HepG2 (cell line): ENCODE results near the gene CDC14C. TPM values are rescaled to one million over a fixed set of nuclear protein-coding genes. Genes with fewer than 3 reads are reported as not detected.

ENCODE experiments used
- ATAC-seq: fragments of 200-7000 bp; cut with Tn5 transposase; 3 replicates; pipeline ENCODE4 v1.9.1; 2020; ENCODE audit warnings: mild to moderate bottlenecking, moderate library complexity
- BruUV-seq: library from RNA; stranded (reverse); fragments of 400-500 nt; replicated peaks from 2 replicates; lab custom pipeline; 2021; lab: Mats Ljungman, UMichigan
- CTCF ChIA-PET: fragments of 300-600 bp; formaldehyde crosslinking; extraction: SDS; loops from one replicate; lab custom pipeline; 2021; ENCODE audit warnings: low total read pairs, inconsistent platforms, low intra/inter-chr PET ratio; lab: Yijun Ruan, JAX
- POLR2A ChIA-PET: fragments of 350-600 bp; sonication (Branson Sonifier 250); formaldehyde crosslinking; loops from one replicate; lab custom pipeline; 2020; ENCODE audit warnings: antibody characterized with exemption, inconsistent platforms; lab: Yijun Ruan, JAX
- DNase-seq: peaks from one replicate; pipeline ENCODE4 v3.0.0-alpha.2; 2015; ENCODE audit warnings: low spot score
- FAIRE-seq: peaks from 3 replicates; lab custom pipeline; 2011; peaks lifted over from hg19 to GRCh38; lab: Jason Lieb, UNC
- H2AFZ ChIP-seq: one replicate; pipeline ENCODE4 v1.6.1; 2011; ENCODE audit warnings: low read length, inconsistent platforms
- H3K27ac ChIP-seq: fragments of 300-600 bp; 3 replicates; pipeline ENCODE4 v1.8.0; 2011; ENCODE audit warnings: mixed run types, mild to moderate bottlenecking, mixed read lengths, low read length, inconsistent platforms; ENCODE audit not compliant: insufficient read depth; ENCODE audit errors: extremely low read length
- H3K27me3 ChIP-seq, 2 experiments: fragments of 200-600 bp in 1 of 2; 2 replicates in 1 of 2; 3 replicates in 1 of 2; pipeline versions ENCODE4 v1.6.0 to v1.8.0; 2011; ENCODE audit warnings: low read length in 2 of 2, mild to moderate bottlenecking in 2 of 2, moderate library complexity in 2 of 2, inconsistent platforms in 1 of 2; ENCODE audit not compliant: insufficient read depth in 2 of 2, control insufficient read depth in 1 of 2
- H3K36me3 ChIP-seq, 2 experiments: fragments of 200-600 bp in 1 of 2; replicated peaks in 1 of 2; 2 replicates in 1 of 2; 3 replicates in 1 of 2; pipeline versions ENCODE4 v1.5.1 to v1.8.0; 2011; ENCODE audit warnings: low read length in 2 of 2, inconsistent platforms in 1 of 2; ENCODE audit not compliant: insufficient read depth in 2 of 2, control insufficient read depth in 1 of 2
- H3K4me1 ChIP-seq: 2 replicates; pipeline ENCODE4 v1.5.1; 2012; ENCODE audit warnings: low read length, inconsistent platforms; ENCODE audit not compliant: insufficient read depth
- H3K4me2 ChIP-seq: 2 replicates; pipeline ENCODE4 v1.6.0; 2011; ENCODE audit warnings: low read depth, low read length, inconsistent platforms
- H3K4me3 ChIP-seq, 3 experiments: fragments of 200-600 bp in 1 of 3; sonication (generic), shearing (Covaris generic) in 1 of 3; replicated peaks in 1 of 3; 2 replicates each; pipeline ENCODE4 v1.5.1; 2011 to 2016; ENCODE audit warnings: low read length in 3 of 3, inconsistent platforms in 2 of 3, low read depth in 2 of 3, mild to moderate bottlenecking in 2 of 3, control low read depth in 1 of 3, mixed read lengths in 1 of 3; ENCODE audit not compliant: insufficient read depth in 1 of 3
- H3K79me2 ChIP-seq: one replicate; pipeline ENCODE4 v1.6.1; 2011; ENCODE audit warnings: low read length, inconsistent platforms; ENCODE audit not compliant: insufficient read depth
- H3K9ac ChIP-seq: 2 replicates; pipeline ENCODE4 v1.6.0; 2011; ENCODE audit warnings: mild to moderate bottlenecking, low read depth, low read length, inconsistent platforms; ENCODE audit not compliant: insufficient read depth
- H3K9me3 ChIP-seq: 2 replicates; pipeline ENCODE4 v1.5.1; 2012; ENCODE audit warnings: mild to moderate bottlenecking, low read length
- H4K20me1 ChIP-seq: 2 replicates; pipeline ENCODE4 v1.6.0; 2011; ENCODE audit warnings: inconsistent platforms, mild to moderate bottlenecking, low read length, moderate library complexity; ENCODE audit not compliant: insufficient read depth
- ASH2L ChIP-seq: fragments of 300-600, 200-600 bp; sonication (generic); IDR thresholded peaks from 2 replicates; pipeline ENCODE4 v1.7.0; 2017; ENCODE audit warnings: low read depth, mild to moderate bottlenecking, moderate library complexity, mixed read lengths, low read length; ENCODE audit not compliant: insufficient read length
- DNMT1 ChIP-seq: sonication (generic); formaldehyde crosslinking; IDR thresholded peaks from 2 replicates; pipeline ENCODE4 v1.5.1; 2020; ENCODE audit warnings: mild to moderate bottlenecking, missing genetic modification reagents
- ERF ChIP-seq: IDR thresholded peaks from 2 replicates; pipeline ENCODE4 v1.6.1; 2018; ENCODE audit warnings: missing biosample characterization, missing genetic modification reagents
- GMEB1 ChIP-seq: sonication (generic); formaldehyde crosslinking; IDR thresholded peaks from 2 replicates; pipeline ENCODE4 v1.5.1; 2020; ENCODE audit warnings: missing genetic modification reagents, mild to moderate bottlenecking, borderline replicate concordance
- HNRNPUL1 ChIP-seq: fragments of 200-400 bp; formaldehyde crosslinking; IDR thresholded peaks from 2 replicates; pipeline ENCODE4 v1.6.1; 2017; ENCODE audit warnings: low read depth, mild to moderate bottlenecking, low read length, moderate library complexity
- MEIS2 ChIP-seq: sonication (generic); formaldehyde crosslinking; IDR thresholded peaks from 2 replicates; pipeline ENCODE4 v1.9.0; 2021; ENCODE audit warnings: mild to moderate bottlenecking, missing genetic modification reagents
- NAIF1 ChIP-seq: sonication (generic); formaldehyde crosslinking; IDR thresholded peaks from 2 replicates; pipeline ENCODE4 v1.5.0; 2020; ENCODE audit warnings: mild to moderate bottlenecking, missing genetic modification reagents, borderline replicate concordance
- NFIB ChIP-seq: sonication (generic); formaldehyde crosslinking; IDR thresholded peaks from 2 replicates; pipeline ENCODE4 v1.9.0; 2021; ENCODE audit warnings: missing genetic modification reagents, mild to moderate bottlenecking, borderline replicate concordance
- SRF ChIP-seq: IDR thresholded peaks from 2 replicates; pipeline ENCODE4 v1.6.1; 2011; ENCODE audit warnings: mild to moderate bottlenecking, low read depth, low read length, moderate library complexity
- TCF12 ChIP-seq, 2 experiments: fragments of 450-650 bp in 1 of 2; sonication (generic) in 1 of 2; formaldehyde crosslinking in 1 of 2; IDR thresholded peaks; 2 replicates each; pipeline versions ENCODE4 v1.6.1 to v1.8.0; 2017 to 2022; ENCODE audit warnings: antibody characterized with exemption in 1 of 2, mild to moderate bottlenecking in 1 of 2, missing genetic modification reagents in 1 of 2, moderate library complexity in 1 of 2
- WGBS: methylation state at CpG from one replicate; pipeline ENCODE4 v1.1.6; 2017; ENCODE audit warnings: low lambda C conversion rate; 5-methylcytosine and 5-hydroxymethylcytosine counted together
- in situ Hi-C: cut with HindIII; loops from 2 replicates; pipeline ENCODE4 v1.10.0; 2017; ENCODE audit warnings: low pct_unique_long_range_greater_than_20kb; ENCODE audit not compliant: extremely low pct_ligation_motif_present
- intact Hi-C: fragments of 100-400 bp; cut with micrococcal nuclease; formaldehyde crosslinking; loops from one replicate; pipeline ENCODE4 v1.10.0; 2022; ENCODE audit not compliant: unreplicated experiment
- polyA plus RNA-seq, 8 experiments: library from polyadenylated mRNA; depleted of rRNA in 3 of 8; stranded (reverse) in 7 of 8; unstranded in 1 of 8; fragments of >200 nt; fragmentation: Illumina TruSeq in 4 of 8; extraction: Trizol in 4 of 8; gene quantifications; 2 replicates each; pipeline versions ENCODE4 v1.2.1 to v1.2.3, GENCODE V29; 2011 to 2016; ENCODE audit warnings: low read depth in 4 of 8, missing spikeins in 1 of 8, mixed read lengths in 1 of 8; ENCODE audit not compliant: insufficient read depth in 1 of 8
- total RNA-seq, 5 experiments: library from RNA; depleted of rRNA; stranded (reverse); fragments of >200 nt; fragmentation: Illumina TruSeq; extraction: Trizol; gene quantifications; 2 replicates each; pipeline ENCODE4 v1.2.3, GENCODE V29; 2016; ENCODE audit warnings: low read depth in 1 of 5
- TF ChIP-seq, protein P1 (sequence below): sonication (generic); formaldehyde crosslinking; IDR thresholded peaks from 2 replicates; pipeline ENCODE4 v1.8.1; 2023; ENCODE audit warnings: mild to moderate bottlenecking, inconsistent platforms, moderate library complexity, missing genetic modification reagents, borderline replicate concordance
- TF ChIP-seq, protein P2 (sequence below): sonication (generic); formaldehyde crosslinking; IDR thresholded peaks from 2 replicates; pipeline ENCODE4 v1.5.0; 2020; ENCODE audit warnings: missing genetic modification reagents

CDC14C gene
- total and polyA plus RNA-seq, 2 of the 13 experiments (the other 11 are each of a cell fraction or from before 2014, with no cell fraction given) = 0.09 TPM; not detected in 1

DNA sequence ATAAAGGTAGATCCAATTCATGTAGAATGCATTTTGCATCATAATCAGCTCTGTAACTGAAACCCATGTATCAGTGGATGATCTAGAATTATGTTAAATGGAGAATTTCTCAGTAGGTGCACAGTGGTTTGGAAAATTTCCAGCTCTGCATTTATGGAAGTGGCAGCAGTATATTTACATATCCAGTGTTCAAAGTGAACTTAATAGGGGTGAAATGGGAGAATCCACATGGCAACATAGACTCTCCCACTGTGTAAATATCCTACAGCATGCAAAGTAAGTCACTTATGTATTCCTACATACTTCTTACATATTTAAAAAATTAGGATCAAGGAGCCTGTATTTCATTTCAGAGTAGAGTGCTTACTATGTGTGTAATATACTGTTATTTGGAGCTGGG lies 35.3 kb downstream of the CDC14C start:
- FAIRE-seq (no peak), ATAC-seq (no peak), DNase-seq (no peak)
- in situ Hi-C loops (no loop called here), intact Hi-C loops (no loop called here)
- Histone ChIP-seq H3K4me1 (no peaks in the 10 kb centered on the region), H3K4me2 (no peak overlapping the region), H3K79me2 (no peaks in the 10 kb centered on the region), H3K27me3 (no peaks in the 10 kb centered on the region), H3K9ac (no peak overlapping the region), H3K4me3 (no peak overlapping the region), H3K27ac (no peak overlapping the region), H2AFZ (no peak overlapping the region), H3K9me3 (peaks cover 6% of the 10 kb centered on the region; the same call in 1 of the 2 replicates), H3K36me3 (no peaks in the 10 kb centered on the region), H4K20me1 (no peaks in the 10 kb centered on the region)
- TF ChIP-seq ASH2L = no peak
- TF ChIP-seq TCF12 (IDR thresholded peaks at IDR 0.05) = no peak
- no peak for TF ChIP-seq TCF12 (CRISPR knock-in tag; IDR thresholded peaks at IDR 0.05)
- TF ChIP-seq MEIS2 = no peak
- TF ChIP-seq, protein P1, sequence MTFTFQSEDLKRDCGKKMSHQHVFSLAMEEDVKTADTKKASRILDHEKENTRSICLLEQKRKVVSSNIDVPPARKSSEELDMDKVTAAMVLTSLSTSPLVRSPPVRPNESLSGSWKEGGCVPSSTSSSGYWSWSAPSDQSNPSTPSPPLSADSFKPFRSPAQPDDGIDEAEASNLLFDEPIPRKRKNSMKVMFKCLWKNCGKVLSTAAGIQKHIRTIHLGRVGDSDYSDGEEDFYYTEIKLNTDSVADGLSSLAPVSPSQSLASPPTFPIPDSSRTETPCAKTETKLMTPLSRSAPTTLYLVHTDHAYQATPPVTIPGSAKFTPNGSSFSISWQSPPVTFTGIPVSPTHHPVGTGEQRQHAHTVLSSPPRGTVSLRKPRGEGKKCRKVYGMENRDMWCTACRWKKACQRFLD (CRISPR knock-in tag) = no peak
- CTCF ChIA-PET = no interaction called here
- POLR2A ChIA-PET = no interaction called here
- no TSS peak for BruUV-seq

GRCh38 chr7:48962821-48963505 lies 38.6 kb downstream of the CDC14C start:
- Histone ChIP-seq H2AFZ (no peak overlapping the region), H3K36me3 (no peaks in the 10 kb centered on the region), H3K4me3 (no peak overlapping the region), H3K27me3 (no peaks in the 10 kb centered on the region), H4K20me1 (no peaks in the 10 kb centered on the region), H3K27ac (no peak overlapping the region), H3K79me2 (no peaks in the 10 kb centered on the region), H3K4me2 (no peak overlapping the region), H3K9ac (no peak overlapping the region), H3K4me1 (no peaks in the 10 kb centered on the region), H3K9me3 (peaks cover 15% of the 10 kb centered on the region; the same call in 1 of the 2 replicates)
- BruUV-seq = no TSS peak
- FAIRE-seq (no peak), ATAC-seq (no peak), DNase-seq (no peak)
- in situ Hi-C loops (no loop called here), intact Hi-C loops (no loop called here)
- POLR2A ChIA-PET = no interaction called here
- whole genome bisulfite sequencing = 9% methylated on average over 7 of the region's 7 CpGs
- CTCF ChIA-PET = no interaction called here
- TF ChIP-seq HNRNPUL1 = no peak
- no peak for TF ChIP-seq DNMT1 (CRISPR knock-in tag)
- TF ChIP-seq NAIF1 (CRISPR knock-in tag) = no peak
- no peak for TF ChIP-seq NFIB
- TF ChIP-seq, protein P2, sequence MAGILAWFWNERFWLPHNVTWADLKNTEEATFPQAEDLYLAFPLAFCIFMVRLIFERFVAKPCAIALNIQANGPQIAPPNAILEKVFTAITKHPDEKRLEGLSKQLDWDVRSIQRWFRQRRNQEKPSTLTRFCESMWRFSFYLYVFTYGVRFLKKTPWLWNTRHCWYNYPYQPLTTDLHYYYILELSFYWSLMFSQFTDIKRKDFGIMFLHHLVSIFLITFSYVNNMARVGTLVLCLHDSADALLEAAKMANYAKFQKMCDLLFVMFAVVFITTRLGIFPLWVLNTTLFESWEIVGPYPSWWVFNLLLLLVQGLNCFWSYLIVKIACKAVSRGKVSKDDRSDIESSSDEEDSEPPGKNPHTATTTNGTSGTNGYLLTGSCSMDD (CRISPR knock-in tag) = no peak
- no peak for TF ChIP-seq ERF (CRISPR knock-in tag)
- TF ChIP-seq GMEB1 = no peak
- TF ChIP-seq SRF = no peak
